ENCODE measurements around the gene HHAT. TPM values are rescaled to one million over a fixed set of nuclear protein-coding genes. Genes with fewer than 3 reads are reported as not detected.

HHAT gene
- total RNA-seq, 1 donor from 2014 or later, result 14.7 TPM

DNA sequence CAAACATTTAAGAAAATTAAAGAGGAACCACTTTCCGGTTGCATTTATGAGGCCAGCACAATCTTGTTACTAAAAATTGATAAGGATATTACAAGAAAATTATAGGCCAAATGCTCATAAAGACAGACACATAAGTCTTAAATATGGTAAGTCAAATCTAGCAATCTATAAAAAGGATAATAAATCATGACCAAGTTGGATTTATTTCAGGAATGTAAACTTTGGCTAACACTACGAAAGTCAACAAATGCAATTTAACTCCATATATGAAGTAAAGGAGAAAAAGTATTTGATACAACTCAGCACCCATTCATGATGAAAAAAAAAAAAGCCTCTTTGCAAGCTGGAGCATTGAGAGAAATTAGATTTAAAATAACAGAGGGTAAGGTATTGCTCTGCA, 6.3 kb downstream of the HHAT start:
- H3K9me3 Mint-ChIP-seq (ENCODE audit: low read depth), result no peaks in the 10 kb centered on the region
- no peak overlapping the region for H3K4me3 Mint-ChIP-seq (ENCODE audit: low read depth)
- TF ChIP-seq, protein P1, sequence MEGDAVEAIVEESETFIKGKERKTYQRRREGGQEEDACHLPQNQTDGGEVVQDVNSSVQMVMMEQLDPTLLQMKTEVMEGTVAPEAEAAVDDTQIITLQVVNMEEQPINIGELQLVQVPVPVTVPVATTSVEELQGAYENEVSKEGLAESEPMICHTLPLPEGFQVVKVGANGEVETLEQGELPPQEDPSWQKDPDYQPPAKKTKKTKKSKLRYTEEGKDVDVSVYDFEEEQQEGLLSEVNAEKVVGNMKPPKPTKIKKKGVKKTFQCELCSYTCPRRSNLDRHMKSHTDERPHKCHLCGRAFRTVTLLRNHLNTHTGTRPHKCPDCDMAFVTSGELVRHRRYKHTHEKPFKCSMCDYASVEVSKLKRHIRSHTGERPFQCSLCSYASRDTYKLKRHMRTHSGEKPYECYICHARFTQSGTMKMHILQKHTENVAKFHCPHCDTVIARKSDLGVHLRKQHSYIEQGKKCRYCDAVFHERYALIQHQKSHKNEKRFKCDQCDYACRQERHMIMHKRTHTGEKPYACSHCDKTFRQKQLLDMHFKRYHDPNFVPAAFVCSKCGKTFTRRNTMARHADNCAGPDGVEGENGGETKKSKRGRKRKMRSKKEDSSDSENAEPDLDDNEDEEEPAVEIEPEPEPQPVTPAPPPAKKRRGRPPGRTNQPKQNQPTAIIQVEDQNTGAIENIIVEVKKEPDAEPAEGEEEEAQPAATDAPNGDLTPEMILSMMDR (IDR thresholded peaks at IDR 0.05; ENCODE audit: unreplicated experiment), result no peak
- H3K4me1 Mint-ChIP-seq (ENCODE audit: low read depth), result peaks cover 5% of the 10 kb centered on the region
- no peak for DNase-seq (ENCODE audit: low spot score, unreplicated experiment)
- no peaks in the 10 kb centered on the region for H3K27me3 Mint-ChIP-seq
- no peaks in the 10 kb centered on the region for H3K36me3 Mint-ChIP-seq (ENCODE audit: insufficient read depth)
- no peak overlapping the region for H3K27ac Mint-ChIP-seq

DNA sequence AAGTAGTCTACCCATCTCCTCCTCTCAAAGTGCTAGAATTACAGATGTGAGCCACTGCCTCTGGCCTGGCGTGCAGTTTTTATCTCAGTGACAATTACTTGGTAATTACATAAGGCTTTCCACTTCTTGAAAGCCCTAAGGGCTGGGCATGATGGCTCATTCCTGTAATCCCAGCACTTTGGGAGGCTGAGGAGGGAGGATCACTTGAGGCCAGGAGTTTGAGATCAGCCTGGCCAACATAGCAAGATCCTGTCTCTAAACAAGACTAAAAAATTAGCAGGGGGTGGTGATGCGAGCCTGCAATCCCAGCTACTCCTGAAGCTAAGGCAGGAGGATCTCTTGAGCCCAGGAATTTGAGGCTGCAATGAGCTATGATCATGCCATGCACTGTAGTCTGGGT, 7.7 kb downstream of the HHAT start:
- Mint-ChIP-seq H3K9me3 (ENCODE audit: low read depth) (no peaks in the 10 kb centered on the region), H3K27ac (no peak overlapping the region), H3K27me3 (no peaks in the 10 kb centered on the region), H3K4me3 (ENCODE audit: low read depth) (no peak overlapping the region), H3K36me3 (ENCODE audit: insufficient read depth) (no peaks in the 10 kb centered on the region), H3K4me1 (ENCODE audit: low read depth) (peaks cover 1% of the 10 kb centered on the region)
- no peak for DNase-seq (ENCODE audit: low spot score, unreplicated experiment)
- TF ChIP-seq, protein P1 (IDR thresholded peaks at IDR 0.05; ENCODE audit: unreplicated experiment), result no peak

DNA sequence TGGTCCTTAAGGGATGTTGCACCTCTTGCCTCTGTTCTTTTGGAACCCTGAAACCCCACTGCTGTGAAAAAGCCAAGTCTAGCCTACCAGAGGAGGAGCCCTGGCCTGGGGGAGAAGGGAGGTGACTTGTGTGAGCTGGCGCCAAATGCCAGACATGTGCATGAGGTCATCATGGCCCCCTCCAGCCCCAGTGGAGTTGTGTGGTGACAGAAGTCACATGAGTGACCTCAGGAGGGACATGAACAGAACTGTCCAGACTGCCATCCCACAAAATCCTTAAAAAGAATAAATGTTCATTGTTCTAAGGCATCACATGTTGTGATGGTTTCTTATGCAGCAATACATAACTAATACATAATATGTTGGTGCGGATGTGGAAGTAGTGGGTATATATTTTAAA, 10.8 kb downstream of the HHAT start:
- no peaks in the 10 kb centered on the region for H3K36me3 Mint-ChIP-seq (ENCODE audit: insufficient read depth)
- H3K9me3 Mint-ChIP-seq (ENCODE audit: low read depth), result no peaks in the 10 kb centered on the region
- H3K27ac Mint-ChIP-seq, result no peak overlapping the region
- DNase-seq (ENCODE audit: low spot score, unreplicated experiment), result no peak
- no peaks in the 10 kb centered on the region for H3K27me3 Mint-ChIP-seq
- H3K4me1 Mint-ChIP-seq (ENCODE audit: low read depth), result no peaks in the 10 kb centered on the region
- H3K4me3 Mint-ChIP-seq (ENCODE audit: low read depth), result no peak overlapping the region
- TF ChIP-seq, protein P1 (IDR thresholded peaks at IDR 0.05; ENCODE audit: unreplicated experiment), result no peak

DNA sequence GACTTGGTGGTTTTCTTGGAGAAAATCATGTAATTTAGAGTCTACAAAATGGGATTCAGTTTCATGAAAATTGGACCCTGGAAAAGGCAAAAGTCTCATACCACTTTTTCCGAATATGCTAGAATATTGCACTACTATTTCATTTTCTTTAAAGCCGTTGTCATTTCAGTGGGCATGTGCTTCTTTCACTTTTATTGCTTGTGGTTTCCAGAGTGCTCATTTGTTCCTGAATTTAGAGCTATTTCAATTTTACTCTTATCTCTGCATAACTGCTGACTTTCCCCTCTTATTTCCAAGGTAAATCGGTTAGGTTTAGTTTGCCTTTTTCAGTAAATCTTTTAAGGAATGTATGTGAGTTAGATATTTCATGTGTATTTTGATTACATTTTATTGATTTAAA, 11.6 kb downstream of the HHAT start:
- H3K9me3 Mint-ChIP-seq (ENCODE audit: low read depth), result no peaks in the 10 kb centered on the region
- TF ChIP-seq, protein P1 (IDR thresholded peaks at IDR 0.05; ENCODE audit: unreplicated experiment), result no peak
- no peaks in the 10 kb centered on the region for H3K36me3 Mint-ChIP-seq (ENCODE audit: insufficient read depth)
- no peak overlapping the region for H3K4me3 Mint-ChIP-seq (ENCODE audit: low read depth)
- no peaks in the 10 kb centered on the region for H3K4me1 Mint-ChIP-seq (ENCODE audit: low read depth)
- no peak for DNase-seq (ENCODE audit: low spot score, unreplicated experiment)
- no peak overlapping the region for H3K27ac Mint-ChIP-seq
- H3K27me3 Mint-ChIP-seq, result no peaks in the 10 kb centered on the region

DNA sequence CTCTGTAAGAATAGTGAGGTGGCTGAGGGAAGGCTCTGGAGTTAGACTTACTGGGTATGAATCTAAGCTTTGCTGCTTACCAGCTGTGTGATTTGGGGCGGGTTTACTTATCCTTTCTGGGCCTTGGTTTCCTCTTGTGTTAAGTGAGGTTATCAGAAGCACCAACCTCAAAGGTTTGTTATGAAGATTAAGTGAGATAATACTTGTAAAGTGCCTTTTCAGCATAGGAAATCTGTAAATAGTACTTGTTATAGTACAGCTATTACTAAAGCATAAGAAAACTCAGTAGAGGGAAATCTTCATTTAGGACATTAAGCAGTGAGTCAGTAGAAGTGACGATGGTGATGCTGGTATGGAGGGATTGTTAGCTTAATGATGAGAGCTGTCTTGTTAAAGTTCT, 12.1 kb downstream of the HHAT start:
- H3K4me1 Mint-ChIP-seq (ENCODE audit: low read depth), result no peaks in the 10 kb centered on the region
- H3K4me3 Mint-ChIP-seq (ENCODE audit: low read depth), result no peak overlapping the region
- H3K36me3 Mint-ChIP-seq (ENCODE audit: insufficient read depth), result no peaks in the 10 kb centered on the region
- no peaks in the 10 kb centered on the region for H3K27me3 Mint-ChIP-seq
- TF ChIP-seq, protein P1 (IDR thresholded peaks at IDR 0.05; ENCODE audit: unreplicated experiment), result no peak
- H3K27ac Mint-ChIP-seq, result no peak overlapping the region
- no peaks in the 10 kb centered on the region for H3K9me3 Mint-ChIP-seq (ENCODE audit: low read depth)
- no peak for DNase-seq (ENCODE audit: low spot score, unreplicated experiment)
